ENCODE results near the gene KRT77.

Gene KRT77

GRCh38 chr12:52651726-52652261, 51.5 kb downstream of the KRT77 start, which contains the start of gene KRT2:
Gene KRT2, minus strand, starts transcription at chr12:52652211. Its CDS starts 69 bp downstream, at chr12:52652142.
- no peak for DNase-seq (ENCODE audit: low spot score)

- no peak for DNase-seq (ENCODE audit: low spot score)
Measured at GRCh38 chr12:52650520-52651081, 52.7 kb downstream of the KRT77 start.

GRCh38 chr12:52649066-52649465, 54.3 kb downstream of the KRT77 start:
- DNase-seq (ENCODE audit: low spot score): no peak

- DNase-seq (ENCODE audit: low spot score): no peak
Measured at GRCh38 chr12:52648012-52648550, 55.2 kb downstream of the KRT77 start.

GRCh38 chr12:52647601-52648000, 55.7 kb downstream of the KRT77 start:
- DNase-seq (ENCODE audit: low spot score): no peak

- no peak for DNase-seq (ENCODE audit: low spot score)
Measured at GRCh38 chr12:52646613-52647012, 56.7 kb downstream of the KRT77 start.

GRCh38 chr12:52645982-52646381, 57.3 kb downstream of the KRT77 start:
- no peak for DNase-seq (ENCODE audit: low spot score)

GRCh38 chr12:52645120-52645761, 58.1 kb downstream of the KRT77 start:
- DNase-seq (ENCODE audit: low spot score): no peak

GRCh38 chr12:52644078-52644415, 59.3 kb downstream of the KRT77 start:
- DNase-seq (ENCODE audit: low spot score): no peak

GRCh38 chr12:52643233-52644077, 59.9 kb downstream of the KRT77 start:
- no peak for DNase-seq (ENCODE audit: low spot score)

GRCh38 chr12:52641468-52641867, 61.9 kb downstream of the KRT77 start:
- no peak for DNase-seq (ENCODE audit: low spot score)

Data from cerebellar cortex (tissue), 1 donor.